ENCODE data around the gene THRB. TPM values are rescaled to one million over a fixed set of nuclear protein-coding genes. Genes with fewer than 3 reads are reported as not detected.

Gene THRB
- total RNA-seq, 1 experiment from 2014 or later: 5.8 TPM

DNA sequence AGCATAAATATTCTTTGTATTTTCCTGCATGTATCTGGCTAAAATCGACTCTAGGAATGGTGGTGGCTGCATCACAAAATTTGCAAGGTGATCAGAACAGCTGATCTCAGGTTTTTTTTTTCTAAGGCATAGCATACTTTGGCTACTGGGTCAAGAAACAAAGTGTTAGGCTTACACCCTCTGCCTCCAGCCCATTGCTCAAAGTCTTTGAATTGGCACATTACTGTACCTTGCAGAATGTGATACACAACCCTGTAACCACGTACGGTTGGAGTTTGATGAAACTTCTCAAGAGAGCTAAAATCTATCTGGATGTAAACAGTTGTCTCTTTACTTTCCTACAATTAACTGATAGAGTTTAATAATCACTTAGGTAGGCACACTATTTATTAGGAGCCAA is 188.1 kb downstream of the THRB start:
- DNase-seq (ENCODE audit: low spot score) (no peak), ATAC-seq (no peak)
- Mint-ChIP-seq H3K4me1 (peaks cover 18% of the 10 kb centered on the region), H3K27ac (no peak overlapping the region), H3K9me3 (no peaks in the 10 kb centered on the region), H3K27me3 (ENCODE audit: low read depth) (no peaks in the 10 kb centered on the region), H3K36me3 (no peaks in the 10 kb centered on the region), H3K4me3 (no peak overlapping the region)
- ChIA-PET CTCF (no interaction called here), POLR2A (no interaction called here)
- TF ChIP-seq SMAD4 (CRISPR knock-in tag; IDR thresholded peaks at IDR 0.05): no peak
- no peak for TF ChIP-seq JAZF1 (CRISPR knock-in tag; IDR thresholded peaks at IDR 0.05)
- no peak for TF ChIP-seq GABPB1 (CRISPR knock-in tag; IDR thresholded peaks at IDR 0.05)
- TF ChIP-seq AFF4 (CRISPR knock-in tag; IDR thresholded peaks at IDR 0.05; ENCODE audit: borderline replicate concordance): no peak
- TF ChIP-seq, protein P1, sequence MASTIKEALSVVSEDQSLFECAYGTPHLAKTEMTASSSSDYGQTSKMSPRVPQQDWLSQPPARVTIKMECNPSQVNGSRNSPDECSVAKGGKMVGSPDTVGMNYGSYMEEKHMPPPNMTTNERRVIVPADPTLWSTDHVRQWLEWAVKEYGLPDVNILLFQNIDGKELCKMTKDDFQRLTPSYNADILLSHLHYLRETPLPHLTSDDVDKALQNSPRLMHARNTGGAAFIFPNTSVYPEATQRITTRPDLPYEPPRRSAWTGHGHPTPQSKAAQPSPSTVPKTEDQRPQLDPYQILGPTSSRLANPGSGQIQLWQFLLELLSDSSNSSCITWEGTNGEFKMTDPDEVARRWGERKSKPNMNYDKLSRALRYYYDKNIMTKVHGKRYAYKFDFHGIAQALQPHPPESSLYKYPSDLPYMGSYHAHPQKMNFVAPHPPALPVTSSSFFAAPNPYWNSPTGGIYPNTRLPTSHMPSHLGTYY (CRISPR knock-in tag; IDR thresholded peaks at IDR 0.05): no peak
- TF ChIP-seq CREM (CRISPR knock-in tag; IDR thresholded peaks at IDR 0.05): no peak
- TF ChIP-seq, protein P2, sequence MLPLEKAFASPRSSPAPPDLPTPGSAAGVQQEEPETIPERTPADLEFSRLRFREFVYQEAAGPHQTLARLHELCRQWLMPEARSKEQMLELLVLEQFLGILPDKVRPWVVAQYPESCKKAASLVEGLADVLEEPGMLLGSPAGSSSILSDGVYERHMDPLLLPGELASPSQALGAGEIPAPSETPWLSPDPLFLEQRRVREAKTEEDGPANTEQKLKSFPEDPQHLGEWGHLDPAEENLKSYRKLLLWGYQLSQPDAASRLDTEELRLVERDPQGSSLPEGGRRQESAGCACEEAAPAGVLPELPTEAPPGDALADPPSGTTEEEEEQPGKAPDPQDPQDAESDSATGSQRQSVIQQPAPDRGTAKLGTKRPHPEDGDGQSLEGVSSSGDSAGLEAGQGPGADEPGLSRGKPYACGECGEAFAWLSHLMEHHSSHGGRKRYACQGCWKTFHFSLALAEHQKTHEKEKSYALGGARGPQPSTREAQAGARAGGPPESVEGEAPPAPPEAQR (CRISPR knock-in tag; IDR thresholded peaks at IDR 0.05): no peak
- TF ChIP-seq, protein P3, sequence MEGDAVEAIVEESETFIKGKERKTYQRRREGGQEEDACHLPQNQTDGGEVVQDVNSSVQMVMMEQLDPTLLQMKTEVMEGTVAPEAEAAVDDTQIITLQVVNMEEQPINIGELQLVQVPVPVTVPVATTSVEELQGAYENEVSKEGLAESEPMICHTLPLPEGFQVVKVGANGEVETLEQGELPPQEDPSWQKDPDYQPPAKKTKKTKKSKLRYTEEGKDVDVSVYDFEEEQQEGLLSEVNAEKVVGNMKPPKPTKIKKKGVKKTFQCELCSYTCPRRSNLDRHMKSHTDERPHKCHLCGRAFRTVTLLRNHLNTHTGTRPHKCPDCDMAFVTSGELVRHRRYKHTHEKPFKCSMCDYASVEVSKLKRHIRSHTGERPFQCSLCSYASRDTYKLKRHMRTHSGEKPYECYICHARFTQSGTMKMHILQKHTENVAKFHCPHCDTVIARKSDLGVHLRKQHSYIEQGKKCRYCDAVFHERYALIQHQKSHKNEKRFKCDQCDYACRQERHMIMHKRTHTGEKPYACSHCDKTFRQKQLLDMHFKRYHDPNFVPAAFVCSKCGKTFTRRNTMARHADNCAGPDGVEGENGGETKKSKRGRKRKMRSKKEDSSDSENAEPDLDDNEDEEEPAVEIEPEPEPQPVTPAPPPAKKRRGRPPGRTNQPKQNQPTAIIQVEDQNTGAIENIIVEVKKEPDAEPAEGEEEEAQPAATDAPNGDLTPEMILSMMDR (IDR thresholded peaks at IDR 0.05): no peak
- TF ChIP-seq MXD4 (CRISPR knock-in tag; IDR thresholded peaks at IDR 0.05; ENCODE audit: borderline replicate concordance): no peak

- ChIA-PET CTCF (interaction anchor here (0.6 to 1.1 kb wide), 2 partner anchors 13 to 54 kb away, joined by 3 read pairs; no protein-coding TSS in a partner anchor), POLR2A (no interaction called here)
- peak; percentile 53 for DNase-seq (ENCODE audit: low spot score)
- Mint-ChIP-seq H3K9me3 (no peaks in the 10 kb centered on the region), H3K4me3 (no peak overlapping the region), H3K36me3 (no peaks in the 10 kb centered on the region), H3K27me3 (ENCODE audit: low read depth) (no peaks in the 10 kb centered on the region), H3K27ac (no peak overlapping the region), H3K4me1 (peaks cover 18% of the 10 kb centered on the region)
- TF ChIP-seq RORB (CRISPR knock-in tag; IDR thresholded peaks at IDR 0.05) (no peak), NR2C2 (CRISPR knock-in tag; IDR thresholded peaks at IDR 0.05) (no peak), FOXJ3 (CRISPR knock-in tag; IDR thresholded peaks at IDR 0.05; ENCODE audit: borderline replicate concordance) (no peak), ZNF532 (CRISPR knock-in tag; IDR thresholded peaks at IDR 0.05; ENCODE audit: borderline replicate concordance) (no peak)
- TF ChIP-seq, protein P4, sequence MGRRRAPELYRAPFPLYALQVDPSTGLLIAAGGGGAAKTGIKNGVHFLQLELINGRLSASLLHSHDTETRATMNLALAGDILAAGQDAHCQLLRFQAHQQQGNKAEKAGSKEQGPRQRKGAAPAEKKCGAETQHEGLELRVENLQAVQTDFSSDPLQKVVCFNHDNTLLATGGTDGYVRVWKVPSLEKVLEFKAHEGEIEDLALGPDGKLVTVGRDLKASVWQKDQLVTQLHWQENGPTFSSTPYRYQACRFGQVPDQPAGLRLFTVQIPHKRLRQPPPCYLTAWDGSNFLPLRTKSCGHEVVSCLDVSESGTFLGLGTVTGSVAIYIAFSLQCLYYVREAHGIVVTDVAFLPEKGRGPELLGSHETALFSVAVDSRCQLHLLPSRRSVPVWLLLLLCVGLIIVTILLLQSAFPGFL (CRISPR knock-in tag; IDR thresholded peaks at IDR 0.05; ENCODE audit: borderline replicate concordance): no peak
- peak; percentile 98 for ATAC-seq
Observed at GRCh38 chr3:24305795-24306467, 188.7 kb downstream of the THRB start.
